HG02884 (cell line): Measurements from ENCODE around the gene TPRN.

Experiments used
- ATAC-seq: cut with Tn5 transposase; IDR thresholded peaks from one replicate; pipeline ENCODE4 v1.9.1; 2021; ENCODE audit warnings: mild to moderate bottlenecking, moderate library complexity; ENCODE audit not compliant: unreplicated experiment

TPRN gene

GRCh38 chr9:137213160-137214060 lies 12.9 kb upstream of the TPRN start:
- ATAC-seq = no peak

GRCh38 chr9:137212520-137212919 lies 12.0 kb upstream of the TPRN start:
- ATAC-seq = no peak

GRCh38 chr9:137211532-137211931 lies 11.0 kb upstream of the TPRN start:
- ATAC-seq = no peak

- ATAC-seq = no peak
Measured at GRCh38 chr9:137206602-137207001, 6.1 kb upstream of the TPRN start.

GRCh38 chr9:137205126-137206069 lies 4.9 kb upstream of the TPRN start, which contains the start of the genes NDOR1 and TMEM203:
Gene NDOR1 (plus strand): TSS chr9:137205700. CDS start chr9:137205778, 78 bp downstream.
Gene TMEM203 (minus strand): TSS chr9:137205648. CDS start chr9:137205414, 234 bp downstream.
- no peak for ATAC-seq

GRCh38 chr9:137204731-137205125 lies 4.2 kb upstream of the TPRN start:
- no peak for ATAC-seq

- ATAC-seq = no peak
Measured at GRCh38 chr9:137202966-137203365, 2.4 kb upstream of the TPRN start.

- no peak for ATAC-seq
Measured at GRCh38 chr9:137201205-137201868, 796 bp upstream of the TPRN start.

- ATAC-seq = no peak
Measured at GRCh38 chr9:137199411-137200121, 975 bp downstream of the TPRN start.

- ATAC-seq = no peak
Measured at GRCh38 chr9:137198902-137199283, 1.6 kb downstream of the TPRN start.

GRCh38 chr9:137198051-137198901 lies 2.3 kb downstream of the TPRN start:
- no peak for ATAC-seq

GRCh38 chr9:137195525-137196220 lies 4.9 kb downstream of the TPRN start:
- no peak for ATAC-seq

- no peak for ATAC-seq
Measured at GRCh38 chr9:137194909-137195308, 5.6 kb downstream of the TPRN start.

GRCh38 chr9:137194388-137194787 lies 6.2 kb downstream of the TPRN start:
- no peak for ATAC-seq

GRCh38 chr9:137193771-137194170 lies 6.8 kb downstream of the TPRN start:
- no peak for ATAC-seq

- ATAC-seq = no peak
Measured at GRCh38 chr9:137192859-137193258, 7.7 kb downstream of the TPRN start.

GRCh38 chr9:137192448-137192780 lies 8.1 kb downstream of the TPRN start:
- no peak for ATAC-seq

- no peak for ATAC-seq
Measured at GRCh38 chr9:137191691-137192447, 8.7 kb downstream of the TPRN start.
